NCI-H2171 (cell line): ENCODE measurements around the gene SMIM3.

Experiments
- DNase-seq: peaks from one replicate; lab custom pipeline; 2025; lab: John Stamatoyannopoulos, UW

Gene SMIM3

GRCh38 chr5:150765011-150765798, 13.4 kb upstream of the SMIM3 start:
- DNase-seq, result no peak

- no peak for DNase-seq
Observed at GRCh38 chr5:150765799-150766169, 12.8 kb upstream of the SMIM3 start.

- no peak for DNase-seq
Observed at GRCh38 chr5:150766251-150766650, 12.3 kb upstream of the SMIM3 start.

GRCh38 chr5:150771034-150771795, 7.3 kb upstream of the SMIM3 start:
- no peak for DNase-seq

GRCh38 chr5:150774145-150774544, 4.4 kb upstream of the SMIM3 start:
- no peak for DNase-seq

- DNase-seq, result no peak
Observed at GRCh38 chr5:150777685-150778084, 872 bp upstream of the SMIM3 start.

- no peak for DNase-seq
Observed at GRCh38 chr5:150778088-150778516, 455 bp upstream of the SMIM3 start.

GRCh38 chr5:150779397-150780186, 1.0 kb downstream of the SMIM3 start:
- no peak for DNase-seq

GRCh38 chr5:150780187-150780692, 1.7 kb downstream of the SMIM3 start:
- DNase-seq, result no peak

- DNase-seq, result no peak
Observed at GRCh38 chr5:150780816-150781221, 2.3 kb downstream of the SMIM3 start.

- no peak for DNase-seq
Observed at GRCh38 chr5:150781706-150782614, 3.4 kb downstream of the SMIM3 start.

GRCh38 chr5:150782850-150783249, 4.3 kb downstream of the SMIM3 start:
- no peak for DNase-seq

- no peak for DNase-seq
Observed at GRCh38 chr5:150783422-150783928, 4.9 kb downstream of the SMIM3 start.

GRCh38 chr5:150785950-150786349, 7.4 kb downstream of the SMIM3 start:
- DNase-seq, result no peak

GRCh38 chr5:150786876-150787275, 8.3 kb downstream of the SMIM3 start:
- DNase-seq, result no peak

GRCh38 chr5:150787656-150788055, 9.1 kb downstream of the SMIM3 start:
- DNase-seq, result no peak

GRCh38 chr5:150788977-150789376, 10.4 kb downstream of the SMIM3 start:
- DNase-seq, result no peak

- DNase-seq, result no peak
Observed at GRCh38 chr5:150789450-150789849, 10.9 kb downstream of the SMIM3 start.

GRCh38 chr5:150789943-150790611, 11.5 kb downstream of the SMIM3 start:
- no peak for DNase-seq

- no peak for DNase-seq
Observed at GRCh38 chr5:150791536-150791935, 13.0 kb downstream of the SMIM3 start.
